Cardiac fibroblast (primary cell): Measurements from ENCODE around the gene FOXN1.

Experiments
- DNase-seq, 2 donors: peaks; one replicate each; pipeline versions ENCODE4 v3.0.0 to v3.0.0-alpha.2; 2010; ENCODE audit warnings: low read depth in 2 of 2
- H3K4me3 ChIP-seq, 2 donors: replicated peaks in 1 of 2; 1 replicate in 1 of 2; 2 replicates in 1 of 2; pipeline ENCODE4 v1.5.1; 2011; ENCODE audit warnings: low read depth in 2 of 2, low read length in 2 of 2, mild to moderate bottlenecking in 2 of 2, moderate library complexity in 1 of 2
- CTCF ChIP-seq: IDR thresholded peaks from one replicate; pipeline ENCODE4 v1.5.1; 2011; ENCODE audit warnings: low read depth, mild to moderate bottlenecking, low read length, inconsistent platforms

Gene FOXN1

GRCh38 chr17:28540231-28540630, 34.1 kb downstream of the FOXN1 start:
- TF ChIP-seq CTCF, result no peak
- DNase-seq, result no peak
- no peak overlapping the region for H3K4me3 ChIP-seq

DNA sequence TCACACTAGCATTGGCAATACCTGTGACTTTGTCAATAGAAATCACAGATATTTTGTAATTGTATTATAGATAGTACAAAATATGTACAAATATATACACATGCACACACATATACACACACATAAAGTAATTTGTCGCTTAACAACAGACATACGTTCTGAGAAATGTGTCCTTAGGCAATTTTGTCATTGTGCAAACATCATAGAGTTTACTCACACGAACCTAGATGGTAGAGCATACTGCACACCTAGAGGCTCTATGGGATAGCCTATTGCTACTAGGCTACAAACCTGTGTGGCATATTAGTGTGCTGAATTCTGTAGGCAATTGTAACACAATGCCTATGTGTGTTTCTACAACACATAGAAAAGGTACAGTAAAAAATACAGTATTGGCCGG, 35.3 kb downstream of the FOXN1 start:
- DNase-seq, result no peak
- no peak overlapping the region for H3K4me3 ChIP-seq
- no peak for TF ChIP-seq CTCF

DNA sequence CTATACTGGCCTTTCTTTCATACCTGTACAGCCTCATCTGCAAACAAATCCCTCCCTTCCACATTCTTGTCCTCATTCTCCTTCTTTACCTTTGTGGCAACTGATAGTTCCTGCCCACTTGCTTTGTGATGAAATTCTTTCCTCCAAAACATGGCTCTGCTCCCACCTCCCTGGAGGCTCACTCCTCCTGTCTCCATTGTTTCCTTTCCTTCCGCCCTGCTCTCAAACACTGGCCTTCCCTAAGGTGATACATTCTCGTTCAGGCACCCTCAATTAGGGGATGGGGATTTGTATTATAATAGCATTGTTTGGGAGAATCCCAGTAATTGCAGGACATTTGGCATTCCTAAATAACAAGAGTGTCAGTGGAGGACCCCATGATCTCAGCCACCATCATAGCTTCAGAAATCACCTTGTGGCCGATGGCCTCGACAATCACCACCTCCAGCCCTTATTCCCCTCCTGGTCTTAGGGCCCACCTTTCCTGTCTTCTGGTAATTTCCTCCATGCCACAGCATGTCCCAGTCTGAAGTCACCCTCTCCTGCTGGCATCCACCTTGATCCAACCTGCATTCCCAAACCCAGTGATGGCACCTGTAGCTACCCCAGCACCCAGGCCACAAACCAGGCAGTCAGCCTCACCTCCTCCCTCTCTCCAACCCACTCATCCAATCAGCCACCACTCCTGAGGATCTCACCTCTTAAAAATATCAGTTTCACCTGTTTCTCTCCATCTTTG, 38.4 kb downstream of the FOXN1 start:
- no peak overlapping the region for H3K4me3 ChIP-seq
- no peak for DNase-seq
- no peak for TF ChIP-seq CTCF

DNA sequence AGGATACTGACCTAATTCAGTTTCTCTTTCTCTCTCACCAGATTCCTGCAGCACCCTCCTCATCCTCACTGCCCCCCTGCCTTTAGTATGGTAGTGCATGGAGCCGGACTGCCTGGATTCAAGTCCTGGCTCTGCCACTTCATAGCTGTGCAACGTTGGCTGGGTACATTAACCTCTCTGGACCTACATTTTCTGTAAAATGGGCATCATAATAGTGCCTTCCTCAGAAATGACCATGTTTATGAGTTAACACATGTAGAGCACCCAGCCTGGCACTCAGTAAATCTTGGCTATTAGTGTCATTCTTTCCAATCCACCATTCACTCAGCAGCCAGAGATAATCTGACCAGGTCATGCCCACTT, 39.0 kb downstream of the FOXN1 start:
- H3K4me3 ChIP-seq, result no peak overlapping the region
- no peak for TF ChIP-seq CTCF
- DNase-seq, result no peak

DNA sequence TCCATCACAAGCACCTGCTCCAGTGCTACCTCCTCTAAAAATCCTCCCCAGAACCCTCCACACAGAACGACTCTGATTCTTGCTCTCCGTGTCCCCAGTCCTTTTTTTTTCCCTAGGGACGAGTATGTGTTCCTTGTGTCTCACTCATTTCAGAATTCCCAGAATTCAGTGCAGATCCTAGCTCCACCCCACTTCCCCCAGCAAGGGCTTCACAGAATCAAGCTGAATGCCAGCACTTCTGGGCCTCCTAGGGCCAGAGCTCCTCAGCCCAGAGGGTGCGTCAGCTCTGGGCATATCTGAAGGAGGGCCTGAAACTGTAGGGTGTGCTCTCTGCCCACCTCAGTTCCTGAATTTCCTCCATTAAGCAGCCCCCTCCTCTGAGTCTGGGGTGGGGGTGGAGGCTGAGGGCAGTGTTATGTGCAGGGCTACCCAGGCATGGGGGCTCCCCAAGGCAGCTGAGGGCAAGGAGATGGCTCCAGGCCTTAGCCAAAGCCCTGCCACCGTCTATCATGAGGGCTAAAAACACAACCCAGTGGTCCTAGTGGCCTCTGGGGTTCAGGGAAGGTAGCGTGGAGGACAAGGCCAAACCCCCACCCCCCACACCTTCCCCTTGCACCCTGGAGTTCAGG, 39.8 kb downstream of the FOXN1 start:
- no peak for TF ChIP-seq CTCF
- peak in 1 of 2 donors; percentile 18 for DNase-seq
- H3K4me3 ChIP-seq, result no peak overlapping the region

- no peak overlapping the region for H3K4me3 ChIP-seq
- no peak for TF ChIP-seq CTCF
- no peak for DNase-seq
These were observed 41.0 kb downstream of the FOXN1 start for GRCh38 chr17:28547096-28547622.
